ENCODE results near the gene CXCL10. TPM values are rescaled to one million over a fixed set of nuclear protein-coding genes. Genes with fewer than 3 reads are reported as not detected.

The CXCL10 gene
- total and polyA plus RNA-seq, 9 of the 15 experiments (the other 6 are each of a cell fraction or from before 2014, with no cell fraction given) = 0.06 to 0.18 (median 0.08) TPM; not detected in 6

- TF ChIP-seq, protein P1, sequence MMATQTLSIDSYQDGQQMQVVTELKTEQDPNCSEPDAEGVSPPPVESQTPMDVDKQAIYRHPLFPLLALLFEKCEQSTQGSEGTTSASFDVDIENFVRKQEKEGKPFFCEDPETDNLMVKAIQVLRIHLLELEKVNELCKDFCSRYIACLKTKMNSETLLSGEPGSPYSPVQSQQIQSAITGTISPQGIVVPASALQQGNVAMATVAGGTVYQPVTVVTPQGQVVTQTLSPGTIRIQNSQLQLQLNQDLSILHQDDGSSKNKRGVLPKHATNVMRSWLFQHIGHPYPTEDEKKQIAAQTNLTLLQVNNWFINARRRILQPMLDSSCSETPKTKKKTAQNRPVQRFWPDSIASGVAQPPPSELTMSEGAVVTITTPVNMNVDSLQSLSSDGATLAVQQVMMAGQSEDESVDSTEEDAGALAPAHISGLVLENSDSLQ (IDR thresholded peaks at IDR 0.05) = peak; percentile 98
- TF ChIP-seq, protein P2, sequence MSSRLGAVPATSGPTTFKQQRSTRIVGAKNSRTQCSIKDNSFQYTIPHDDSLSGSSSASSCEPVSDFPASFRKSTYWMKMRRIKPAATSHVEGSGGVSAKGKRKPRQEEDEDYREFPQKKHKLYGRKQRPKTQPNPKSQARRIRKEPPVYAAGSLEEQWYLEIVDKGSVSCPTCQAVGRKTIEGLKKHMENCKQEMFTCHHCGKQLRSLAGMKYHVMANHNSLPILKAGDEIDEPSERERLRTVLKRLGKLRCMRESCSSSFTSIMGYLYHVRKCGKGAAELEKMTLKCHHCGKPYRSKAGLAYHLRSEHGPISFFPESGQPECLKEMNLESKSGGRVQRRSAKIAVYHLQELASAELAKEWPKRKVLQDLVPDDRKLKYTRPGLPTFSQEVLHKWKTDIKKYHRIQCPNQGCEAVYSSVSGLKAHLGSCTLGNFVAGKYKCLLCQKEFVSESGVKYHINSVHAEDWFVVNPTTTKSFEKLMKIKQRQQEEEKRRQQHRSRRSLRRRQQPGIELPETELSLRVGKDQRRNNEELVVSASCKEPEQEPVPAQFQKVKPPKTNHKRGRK (tag; IDR thresholded peaks at IDR 0.05) = peak; percentile 75
- TF ChIP-seq MBD2 (IDR thresholded peaks at IDR 0.05; ENCODE audit: borderline replicate concordance, low read depth) (peak; percentile 31; the same call in 1 of the 2 replicates), EHMT2 (IDR thresholded peaks at IDR 0.05) (peak; percentile 89), STAT5A (IDR thresholded peaks at IDR 0.05; ENCODE audit: borderline replicate concordance, low read length) (peak; percentile 36; the same call in 1 of the 2 replicates), MYNN (IDR thresholded peaks at IDR 0.05) (no peak), MYNN (CRISPR knock-in tag; IDR thresholded peaks at IDR 0.05) (no peak), TRIM24 (IDR thresholded peaks at IDR 0.05) (peak; percentile 93 to 94), FOXM1 (IDR thresholded peaks at IDR 0.05; ENCODE audit: low read depth) (peak; percentile 84), FOXM1 (CRISPR knock-in tag; IDR thresholded peaks at IDR 0.05; ENCODE audit: low read depth) (no peak), NR2C1 (IDR thresholded peaks at IDR 0.05) (peak; percentile 90), NR2C1 (tag; IDR thresholded peaks at IDR 0.05) (peak; percentile 94), CEBPB (tag; IDR thresholded peaks at IDR 0.05) (peak; percentile 53), MTA2 (IDR thresholded peaks at IDR 0.05; ENCODE audit: low read depth) (peak; percentile 51), CBFA2T3 (IDR thresholded peaks at IDR 0.05) (peak; percentile 88), SMARCA4 (IDR thresholded peaks at IDR 0.05) (peak; percentile 45; the same call in 1 of the 2 replicates), CXXC5 (CRISPR knock-in tag; IDR thresholded peaks at IDR 0.05) (0 out of 2 replicates have a peak, but pooled peaks have one; percentile 24), CBX3 (IDR thresholded peaks at IDR 0.05; ENCODE audit: borderline replicate concordance in 1 of 2, low read length in 2 of 2) (no peak), TEAD4 (IDR thresholded peaks at IDR 0.05; ENCODE audit: low read length) (peak; percentile 81), TEAD4 (CRISPR knock-in tag; IDR thresholded peaks at IDR 0.05; ENCODE audit: borderline replicate concordance) (no peak)
- TF ChIP-seq, protein P3, sequence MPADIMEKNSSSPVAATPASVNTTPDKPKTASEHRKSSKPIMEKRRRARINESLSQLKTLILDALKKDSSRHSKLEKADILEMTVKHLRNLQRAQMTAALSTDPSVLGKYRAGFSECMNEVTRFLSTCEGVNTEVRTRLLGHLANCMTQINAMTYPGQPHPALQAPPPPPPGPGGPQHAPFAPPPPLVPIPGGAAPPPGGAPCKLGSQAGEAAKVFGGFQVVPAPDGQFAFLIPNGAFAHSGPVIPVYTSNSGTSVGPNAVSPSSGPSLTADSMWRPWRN (IDR thresholded peaks at IDR 0.05; ENCODE audit: low read depth) = peak; percentile 51; the same call in 1 of the 2 replicates
- TF ChIP-seq, protein P4, sequence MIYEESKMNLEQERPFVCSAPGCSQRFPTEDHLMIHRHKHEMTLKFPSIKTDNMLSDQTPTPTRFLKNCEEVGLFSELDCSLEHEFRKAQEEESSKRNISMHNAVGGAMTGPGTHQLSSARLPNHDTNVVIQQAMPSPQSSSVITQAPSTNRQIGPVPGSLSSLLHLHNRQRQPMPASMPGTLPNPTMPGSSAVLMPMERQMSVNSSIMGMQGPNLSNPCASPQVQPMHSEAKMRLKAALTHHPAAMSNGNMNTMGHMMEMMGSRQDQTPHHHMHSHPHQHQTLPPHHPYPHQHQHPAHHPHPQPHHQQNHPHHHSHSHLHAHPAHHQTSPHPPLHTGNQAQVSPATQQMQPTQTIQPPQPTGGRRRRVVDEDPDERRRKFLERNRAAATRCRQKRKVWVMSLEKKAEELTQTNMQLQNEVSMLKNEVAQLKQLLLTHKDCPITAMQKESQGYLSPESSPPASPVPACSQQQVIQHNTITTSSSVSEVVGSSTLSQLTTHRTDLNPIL (CRISPR knock-in tag; IDR thresholded peaks at IDR 0.05) = no peak
- TF ChIP-seq, protein P5, sequence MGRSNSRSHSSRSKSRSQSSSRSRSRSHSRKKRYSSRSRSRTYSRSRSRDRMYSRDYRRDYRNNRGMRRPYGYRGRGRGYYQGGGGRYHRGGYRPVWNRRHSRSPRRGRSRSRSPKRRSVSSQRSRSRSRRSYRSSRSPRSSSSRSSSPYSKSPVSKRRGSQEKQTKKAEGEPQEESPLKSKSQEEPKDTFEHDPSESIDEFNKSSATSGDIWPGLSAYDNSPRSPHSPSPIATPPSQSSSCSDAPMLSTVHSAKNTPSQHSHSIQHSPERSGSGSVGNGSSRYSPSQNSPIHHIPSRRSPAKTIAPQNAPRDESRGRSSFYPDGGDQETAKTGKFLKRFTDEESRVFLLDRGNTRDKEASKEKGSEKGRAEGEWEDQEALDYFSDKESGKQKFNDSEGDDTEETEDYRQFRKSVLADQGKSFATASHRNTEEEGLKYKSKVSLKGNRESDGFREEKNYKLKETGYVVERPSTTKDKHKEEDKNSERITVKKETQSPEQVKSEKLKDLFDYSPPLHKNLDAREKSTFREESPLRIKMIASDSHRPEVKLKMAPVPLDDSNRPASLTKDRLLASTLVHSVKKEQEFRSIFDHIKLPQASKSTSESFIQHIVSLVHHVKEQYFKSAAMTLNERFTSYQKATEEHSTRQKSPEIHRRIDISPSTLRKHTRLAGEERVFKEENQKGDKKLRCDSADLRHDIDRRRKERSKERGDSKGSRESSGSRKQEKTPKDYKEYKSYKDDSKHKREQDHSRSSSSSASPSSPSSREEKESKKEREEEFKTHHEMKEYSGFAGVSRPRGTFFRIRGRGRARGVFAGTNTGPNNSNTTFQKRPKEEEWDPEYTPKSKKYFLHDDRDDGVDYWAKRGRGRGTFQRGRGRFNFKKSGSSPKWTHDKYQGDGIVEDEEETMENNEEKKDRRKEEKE (IDR thresholded peaks at IDR 0.05; ENCODE audit: borderline replicate concordance in 1 of 2, control insufficient read depth in 1 of 2, low read depth in 2 of 2, low read length in 1 of 2) = no peak
Observed at GRCh38 chr4:76058888-76059426, 35.7 kb upstream of the CXCL10 start (continued).

All from K562 (cell line).